Muscle of back (tissue), 13 donors: Measurements from ENCODE around the gene ABCA5. TPM values are rescaled to one million over a fixed set of nuclear protein-coding genes. Genes with fewer than 3 reads are reported as not detected.

Source experiments
- DNase-seq, 3 donors: peaks; one replicate each; pipeline versions ENCODE4 v3.0.0 to v3.0.0-alpha.2; 2013
- long read RNA-seq, 9 donors: transcript quantifications; one replicate each; lab custom pipeline, GENCODE V29; 2026
- polyA plus RNA-seq, 10 donors: library from polyadenylated mRNA; unstranded; fragments of 120-200 nt; gene quantifications; one replicate each; pipeline ENCODE4 v1.2.1, GENCODE V29; 2013; ENCODE audit not compliant: insufficient read length in 10 of 10

The ABCA5 gene
- 10 to 100 TPM; 11.4 to 28.1 (median 19.4) TPM for polyA plus RNA-seq
- long read RNA-seq, donor 1: 0 reads
- long read RNA-seq, donor 2, partial matches to known transcripts: 9 of 10 reads
- long read RNA-seq, donor 2, other reads (novel, unspliced or antisense): 0 of 10 reads
- long read RNA-seq, donor 3: 0 reads
- long read RNA-seq, donor 4, partial matches to known transcripts: 0 of 1 reads
- long read RNA-seq, donor 4, other reads (novel, unspliced or antisense): 0 of 1 reads
- long read RNA-seq, donor 5, partial matches to known transcripts: 0 of 1 reads
- long read RNA-seq, donor 5, other reads (novel, unspliced or antisense): 0 of 1 reads
- long read RNA-seq, donor 6: 0 reads
- long read RNA-seq, donor 7, partial matches to known transcripts: 5 of 7 reads
- long read RNA-seq, donor 7, other reads (novel, unspliced or antisense): 0 of 7 reads
- long read RNA-seq, donor 8, partial matches to known transcripts: 5 of 5 reads
- long read RNA-seq, donor 8, other reads (novel, unspliced or antisense): 0 of 5 reads
- long read RNA-seq, donor 9: 0 reads

- DNase-seq: peak; percentile 86 to 93 (median 91)
Measured at GRCh38 chr17:69327060-69327831, at the start of gene ABCA5. Gene ABCA5 (minus strand): TSS chr17:69327133. CDS start chr17:69314415, 12,718 bp downstream.

GRCh38 chr17:69375229-69375628 lies 48.3 kb upstream of the ABCA5 start:
- no peak for DNase-seq

- no peak for DNase-seq
Measured at GRCh38 chr17:69373069-69373468, 46.1 kb upstream of the ABCA5 start.

GRCh38 chr17:69367298-69367697 lies 40.4 kb upstream of the ABCA5 start:
- DNase-seq: no peak

- DNase-seq: no peak
Measured at GRCh38 chr17:69363488-69364210, 36.7 kb upstream of the ABCA5 start.

GRCh38 chr17:69361156-69361555 lies 34.2 kb upstream of the ABCA5 start:
- no peak for DNase-seq

GRCh38 chr17:69358688-69359596 lies 32.0 kb upstream of the ABCA5 start:
- DNase-seq: no peak

GRCh38 chr17:69357701-69358100 lies 30.8 kb upstream of the ABCA5 start:
- no peak for DNase-seq

- DNase-seq: no peak
Measured at GRCh38 chr17:69356625-69357024, 29.7 kb upstream of the ABCA5 start.

GRCh38 chr17:69350911-69351310 lies 24.0 kb upstream of the ABCA5 start:
- no peak for DNase-seq

- no peak for DNase-seq
Measured at GRCh38 chr17:69348429-69348828, 21.5 kb upstream of the ABCA5 start.

- DNase-seq: no peak
Measured at GRCh38 chr17:69346766-69347165, 19.8 kb upstream of the ABCA5 start.

- DNase-seq: no peak
Measured at GRCh38 chr17:69344939-69345338, 18.0 kb upstream of the ABCA5 start.

- peak; percentile 8 to 21 (median 12) for DNase-seq
Measured at GRCh38 chr17:69342896-69343644, 16.1 kb upstream of the ABCA5 start.

- DNase-seq: no peak
Measured at GRCh38 chr17:69339937-69340336, 13.0 kb upstream of the ABCA5 start.

- no peak for DNase-seq
Measured at GRCh38 chr17:69336996-69337395, 10.1 kb upstream of the ABCA5 start.

GRCh38 chr17:69336580-69336979 lies 9.6 kb upstream of the ABCA5 start:
- no peak for DNase-seq

- DNase-seq: no peak
Measured at GRCh38 chr17:69335058-69335457, 8.1 kb upstream of the ABCA5 start.

- DNase-seq: no peak
Measured at GRCh38 chr17:69333561-69333960, 6.6 kb upstream of the ABCA5 start.

- no peak for DNase-seq
Measured at GRCh38 chr17:69331756-69332155, 4.8 kb upstream of the ABCA5 start.
